H1 (cell line): ENCODE data around the gene CHCHD3.

Experiments used
- ATF2 ChIP-seq: IDR thresholded peaks from 2 replicates; pipeline ENCODE4 v1.6.1; 2012; ENCODE audit warnings: low read length, inconsistent platforms
- EP300 ChIP-seq, 2 experiments: IDR thresholded peaks; 1 replicate in 1 of 2; 2 replicates in 1 of 2; pipeline ENCODE4 v1.6.1; 2011 to 2012; ENCODE audit warnings: low read depth in 2 of 2, low read length in 2 of 2, mild to moderate bottlenecking in 2 of 2, borderline replicate concordance in 1 of 2, inconsistent platforms in 1 of 2, moderate library complexity in 1 of 2
- JUND ChIP-seq: IDR thresholded peaks from 2 replicates; pipeline ENCODE4 v1.6.1; 2011; ENCODE audit warnings: mild to moderate bottlenecking, improper control_type of control experiment, low read length
- POLR2AphosphoS5 ChIP-seq: IDR thresholded peaks from 2 replicates; pipeline ENCODE4 v1.6.1; 2011; ENCODE audit warnings: low read depth, low read length
- TAF1 ChIP-seq: IDR thresholded peaks from 2 replicates; pipeline ENCODE4 v1.6.1; 2011; ENCODE audit warnings: mild to moderate bottlenecking, low read depth, low read length
- YY1 ChIP-seq: IDR thresholded peaks from 2 replicates; pipeline ENCODE4 v1.6.1; 2011; ENCODE audit warnings: low read depth, mild to moderate bottlenecking, low read length
- TF ChIP-seq, protein P1 (sequence below), 3 experiments: IDR thresholded peaks; 1 replicate in 2 of 3; 2 replicates in 1 of 3; pipeline versions ENCODE4 v1.5.1 to v1.6.1; 2011; ENCODE audit warnings: low read length in 3 of 3, mild to moderate bottlenecking in 3 of 3, inconsistent platforms in 2 of 3, low read depth in 1 of 3, moderate library complexity in 1 of 3; ENCODE audit not compliant: insufficient read depth in 1 of 3; ENCODE audit errors: control extremely low read depth in 1 of 3

DNA sequence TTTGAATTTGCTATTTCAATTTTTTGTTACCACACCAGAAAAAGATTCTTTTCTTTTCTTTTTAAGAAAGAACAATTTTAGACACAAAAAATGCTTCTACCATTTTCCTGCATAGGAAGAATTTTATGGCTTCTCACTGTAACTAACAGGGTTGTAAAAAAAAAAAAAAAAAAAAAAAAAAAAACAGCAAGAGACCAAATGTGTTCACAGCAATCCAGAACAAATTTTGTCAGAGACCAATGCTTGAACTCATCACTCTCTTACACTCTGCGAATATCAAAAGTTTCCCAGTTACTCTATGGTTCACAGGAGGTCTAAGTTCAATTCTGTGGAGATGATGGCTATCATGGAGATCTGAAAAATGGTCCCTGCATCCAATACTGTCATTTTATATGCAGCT, 84.4 kb downstream of the CHCHD3 start:
- no peak for TF ChIP-seq JUND
- TF ChIP-seq TAF1 = no peak
- no peak for TF ChIP-seq EP300 (IDR thresholded peaks at IDR 0.05; ENCODE audit: borderline replicate concordance in 1 of 2, low read depth in 2 of 2, low read length in 2 of 2)
- TF ChIP-seq, protein P1, sequence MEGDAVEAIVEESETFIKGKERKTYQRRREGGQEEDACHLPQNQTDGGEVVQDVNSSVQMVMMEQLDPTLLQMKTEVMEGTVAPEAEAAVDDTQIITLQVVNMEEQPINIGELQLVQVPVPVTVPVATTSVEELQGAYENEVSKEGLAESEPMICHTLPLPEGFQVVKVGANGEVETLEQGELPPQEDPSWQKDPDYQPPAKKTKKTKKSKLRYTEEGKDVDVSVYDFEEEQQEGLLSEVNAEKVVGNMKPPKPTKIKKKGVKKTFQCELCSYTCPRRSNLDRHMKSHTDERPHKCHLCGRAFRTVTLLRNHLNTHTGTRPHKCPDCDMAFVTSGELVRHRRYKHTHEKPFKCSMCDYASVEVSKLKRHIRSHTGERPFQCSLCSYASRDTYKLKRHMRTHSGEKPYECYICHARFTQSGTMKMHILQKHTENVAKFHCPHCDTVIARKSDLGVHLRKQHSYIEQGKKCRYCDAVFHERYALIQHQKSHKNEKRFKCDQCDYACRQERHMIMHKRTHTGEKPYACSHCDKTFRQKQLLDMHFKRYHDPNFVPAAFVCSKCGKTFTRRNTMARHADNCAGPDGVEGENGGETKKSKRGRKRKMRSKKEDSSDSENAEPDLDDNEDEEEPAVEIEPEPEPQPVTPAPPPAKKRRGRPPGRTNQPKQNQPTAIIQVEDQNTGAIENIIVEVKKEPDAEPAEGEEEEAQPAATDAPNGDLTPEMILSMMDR (IDR thresholded peaks at IDR 0.05; ENCODE audit: control extremely low read depth in 1 of 3, insufficient read depth in 1 of 3, low read depth in 1 of 3, low read length in 3 of 3) = no peak
- TF ChIP-seq POLR2AphosphoS5 = no peak
- TF ChIP-seq YY1 = no peak
- TF ChIP-seq ATF2 = no peak
